IPS DF 4.7 (cell line): Measurements from ENCODE around the gene ULK4.
"Not testable (repeated sequence)": the region's sequence is repeated elsewhere in the genome, so short reads cannot be mapped to it uniquely, and the experiment has no call there.

ENCODE experiments used
- DNase-seq: peaks from one replicate; pipeline ENCODE4 v3.0.0-alpha.2; 2013; ENCODE audit warnings: low spot score; ENCODE audit errors: extremely low read depth

ULK4 gene

DNA sequence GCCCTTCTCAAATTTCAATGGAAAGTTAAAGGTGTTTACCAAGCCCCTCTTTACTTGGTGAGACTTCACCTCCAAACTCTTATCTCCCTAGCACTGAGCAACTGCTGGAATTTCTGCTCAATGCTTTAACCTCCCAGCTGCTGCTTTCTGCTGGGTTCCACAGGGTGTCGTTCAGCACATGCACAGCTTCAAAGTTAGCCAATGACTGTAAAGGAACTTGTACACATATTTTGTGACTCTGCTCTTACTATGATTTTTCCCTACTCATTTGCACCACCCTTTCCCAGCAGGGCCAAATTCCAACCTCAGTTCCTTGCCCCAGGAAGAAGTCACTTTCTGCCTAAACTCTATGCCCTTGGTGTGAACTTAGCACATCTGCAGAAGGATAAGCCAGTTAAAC lies 89.7 kb downstream of the ULK4 start:
- DNase-seq: no peak

DNA sequence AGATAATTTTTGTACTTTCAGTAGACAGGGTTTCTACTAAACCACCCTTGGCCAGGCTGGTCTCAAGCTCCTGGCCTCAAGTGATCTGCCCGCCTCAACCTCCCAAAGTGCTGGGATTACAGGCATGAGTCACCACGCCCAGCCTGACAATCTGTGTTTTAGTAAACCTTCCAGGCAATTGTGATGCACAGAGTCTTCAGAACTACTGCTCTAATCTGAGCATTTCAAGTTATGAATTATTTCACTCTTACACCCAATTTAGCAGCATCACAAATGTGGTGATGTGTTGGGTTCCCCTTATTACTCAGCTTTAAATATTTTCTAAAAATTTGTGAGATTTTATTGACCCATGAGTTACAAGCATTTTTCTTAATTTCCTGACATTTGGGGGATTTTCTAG lies 94.4 kb downstream of the ULK4 start:
- DNase-seq: no peak

DNA sequence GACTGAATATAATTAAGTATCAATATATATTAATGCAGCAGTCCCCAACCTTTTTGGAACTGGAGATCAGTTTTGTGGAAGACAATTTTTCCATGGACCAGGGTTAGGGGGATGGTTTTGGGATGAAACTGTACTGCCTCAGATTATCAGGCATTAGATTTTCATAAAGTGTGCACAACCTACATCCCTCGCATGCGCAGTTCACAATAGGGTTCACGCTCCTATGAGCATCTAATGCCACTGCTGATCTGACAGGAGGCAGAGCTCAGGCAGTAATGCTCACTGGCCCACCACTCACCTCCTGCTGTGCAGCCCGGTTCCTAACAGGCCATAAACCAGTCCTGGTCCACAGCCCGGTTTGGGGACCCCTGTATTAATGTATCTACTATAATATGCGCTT lies 95.6 kb downstream of the ULK4 start:
- DNase-seq: no peak

DNA sequence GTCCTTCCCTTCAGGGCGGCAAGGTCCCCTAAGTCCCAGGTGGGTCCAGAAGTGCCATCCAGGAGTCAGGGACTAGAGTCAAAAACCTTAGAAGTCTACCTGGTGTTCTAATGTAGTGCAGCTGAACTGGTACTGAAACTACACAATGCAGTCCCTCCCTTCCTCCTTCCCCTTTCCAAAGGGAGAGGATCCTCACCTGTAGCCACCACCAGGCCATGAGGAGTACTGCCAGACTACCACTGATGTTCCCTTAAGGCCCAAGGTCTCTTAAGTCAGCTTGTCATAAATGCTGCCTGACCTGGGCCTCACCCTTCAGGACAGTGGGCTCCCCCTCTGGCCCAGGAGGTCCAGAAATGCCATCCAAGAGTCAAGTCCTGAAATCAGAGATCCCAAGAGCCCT lies 98.9 kb downstream of the ULK4 start:
- peak; percentile 3 for DNase-seq

DNA sequence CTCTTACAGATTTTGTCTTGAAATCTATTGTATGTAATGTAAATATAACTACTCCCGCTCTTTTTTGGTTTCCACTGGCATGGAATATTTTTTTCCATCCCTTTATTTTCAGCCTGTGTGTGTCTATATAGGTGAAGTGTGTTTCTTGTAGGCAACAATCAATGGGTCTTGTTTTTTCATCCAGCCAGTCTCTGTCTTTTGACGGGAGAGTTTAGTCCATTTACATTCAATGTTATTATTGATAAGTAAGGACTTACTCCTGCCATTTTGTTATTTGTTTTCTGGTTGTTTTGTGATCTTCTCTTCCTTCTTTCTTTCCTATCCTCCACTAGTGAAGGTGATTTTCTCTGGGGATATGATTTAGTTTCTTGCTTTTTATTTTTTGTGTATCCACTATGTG lies 101.4 kb downstream of the ULK4 start:
- DNase-seq: not testable (repeated sequence)

DNA sequence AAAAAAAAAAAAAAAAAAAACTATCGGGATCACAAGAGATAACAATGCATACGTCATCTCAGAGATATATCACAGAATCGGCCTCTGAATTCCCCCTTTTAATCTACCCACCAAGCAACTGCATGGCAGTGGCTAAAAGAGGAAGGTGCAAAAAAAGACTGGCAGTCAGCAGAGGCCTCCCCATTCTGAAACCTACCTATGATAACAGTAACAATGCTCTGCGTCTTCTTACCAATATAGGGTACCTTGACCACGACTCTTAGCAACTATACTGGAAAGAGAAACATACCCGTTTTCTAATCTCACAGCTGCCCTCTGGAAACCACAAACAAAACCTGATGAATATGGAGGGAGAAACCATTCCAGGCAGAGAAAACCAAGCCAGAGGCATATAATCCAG lies 106.9 kb downstream of the ULK4 start:
- no peak for DNase-seq

DNA sequence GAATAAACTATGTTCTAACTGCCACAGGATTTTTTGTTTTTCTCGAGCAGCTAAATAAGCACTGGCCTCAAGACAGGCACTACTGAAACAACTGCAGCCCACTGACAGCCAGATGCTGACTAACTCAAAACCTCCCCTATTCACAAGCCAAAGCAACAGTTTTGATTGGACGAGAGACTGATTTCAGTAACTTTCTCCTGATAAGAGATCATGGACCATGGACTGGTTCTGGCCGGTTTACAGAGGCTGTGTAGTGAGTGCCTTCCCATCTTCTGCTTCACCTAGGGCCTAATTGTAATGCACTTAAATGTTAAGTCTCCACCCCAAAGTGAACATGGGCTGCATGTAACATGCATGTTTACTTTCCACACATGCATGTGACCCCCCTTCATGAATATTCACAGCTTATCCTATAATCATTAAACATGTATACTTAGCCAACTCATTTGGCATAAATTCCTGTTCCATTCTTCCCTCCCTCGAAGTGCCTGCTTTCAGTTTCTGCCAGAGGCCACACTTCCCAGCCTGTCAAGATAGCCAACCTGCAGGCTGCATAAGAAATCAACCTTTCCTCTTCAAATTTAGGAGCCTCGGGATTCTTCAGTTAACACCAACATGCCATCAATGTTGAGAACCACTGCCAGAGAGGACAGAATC lies 108.2 kb downstream of the ULK4 start:
- no peak for DNase-seq

DNA sequence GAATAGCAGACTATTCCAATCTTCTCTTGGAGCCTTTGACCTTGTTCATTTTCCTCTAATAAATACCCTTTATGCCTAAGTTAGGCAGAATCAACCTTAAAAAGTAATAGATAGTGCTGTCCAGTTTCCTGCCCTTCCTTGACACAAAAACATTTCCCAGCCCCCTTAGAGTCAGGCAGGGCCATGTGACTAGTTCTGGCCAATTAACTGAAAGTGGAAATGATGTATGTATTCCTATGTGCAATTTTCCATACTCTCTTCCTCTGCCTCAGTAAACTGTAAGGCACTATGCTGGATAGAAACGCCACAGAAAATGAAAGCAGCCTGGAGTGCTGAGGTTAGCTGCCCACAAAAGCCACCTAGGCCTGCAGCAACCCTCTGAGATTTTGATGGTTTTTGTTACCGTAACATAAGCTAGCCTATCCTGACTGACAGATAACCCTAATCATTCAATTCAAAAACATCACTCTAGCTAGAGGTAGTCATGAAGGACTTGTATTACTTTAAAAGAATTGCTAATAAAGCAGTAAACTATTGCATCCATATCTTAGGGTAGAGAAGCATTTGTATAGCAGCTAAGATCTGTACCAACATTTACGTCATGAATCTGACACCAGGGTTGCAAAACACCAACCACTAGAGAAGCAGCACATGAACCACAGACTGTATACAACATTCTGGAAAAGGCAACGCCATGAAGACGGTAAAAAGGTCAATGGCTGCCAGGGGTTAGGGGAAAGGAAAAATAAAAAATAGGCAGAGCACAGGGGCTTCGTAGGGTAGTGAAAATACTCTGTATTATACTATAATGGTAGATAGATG lies 112.9 kb downstream of the ULK4 start:
- DNase-seq: no peak

DNA sequence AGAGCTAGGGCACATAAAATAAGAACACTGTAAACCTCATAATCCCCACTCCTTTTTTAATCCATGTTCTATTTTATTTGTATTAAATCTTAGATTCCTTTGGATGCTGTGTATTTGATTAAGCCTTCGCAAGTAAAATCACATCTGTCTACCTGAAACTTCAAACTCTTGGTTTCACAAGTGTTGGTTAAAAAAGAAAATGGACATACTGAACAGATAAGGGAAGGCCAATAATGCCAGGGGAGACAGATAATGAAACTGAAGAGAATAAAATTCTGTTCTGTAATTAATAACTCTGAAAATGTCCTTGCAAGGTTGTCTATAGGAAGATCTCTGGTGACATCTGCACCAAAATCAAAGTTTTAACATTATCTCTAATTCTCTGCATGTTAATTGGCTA lies 114.2 kb downstream of the ULK4 start:
- no peak for DNase-seq

DNA sequence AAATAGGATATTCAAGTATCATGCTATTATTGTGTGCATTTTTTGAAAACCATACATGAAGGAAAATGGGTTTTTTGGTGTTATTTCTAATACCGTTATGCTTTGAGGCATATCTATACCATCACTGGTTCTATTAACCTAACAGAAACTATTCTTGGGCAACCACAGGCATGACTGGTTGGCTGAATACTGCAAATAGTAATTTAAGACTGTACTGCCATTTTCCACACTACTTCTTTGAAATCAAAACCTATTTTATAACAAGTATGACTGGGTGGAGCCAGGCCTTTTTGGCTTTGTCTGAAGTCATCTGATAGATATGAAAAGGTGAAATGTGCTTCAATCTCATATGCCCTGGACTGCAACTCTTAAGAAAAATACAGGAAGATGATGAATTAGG lies 115.1 kb downstream of the ULK4 start:
- no peak for DNase-seq

DNA sequence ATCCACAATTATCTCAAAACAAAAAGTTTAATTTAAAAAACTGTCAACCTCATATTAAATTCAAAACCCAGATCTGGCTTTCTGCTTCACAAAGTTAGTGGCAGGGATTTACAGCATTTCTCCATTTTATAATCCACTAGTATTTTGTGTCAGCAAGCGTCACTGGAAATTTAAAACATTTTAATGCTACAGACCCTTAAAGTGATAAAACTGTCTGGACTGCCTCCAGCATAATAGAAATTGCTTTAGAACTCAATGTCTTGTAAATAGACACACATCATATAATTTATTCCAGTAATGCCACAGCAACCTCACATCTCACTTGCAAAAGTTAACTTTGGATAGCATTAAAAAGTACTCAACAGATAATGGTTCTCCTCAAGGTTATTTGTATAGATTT lies 116.1 kb downstream of the ULK4 start:
- no peak for DNase-seq

DNA sequence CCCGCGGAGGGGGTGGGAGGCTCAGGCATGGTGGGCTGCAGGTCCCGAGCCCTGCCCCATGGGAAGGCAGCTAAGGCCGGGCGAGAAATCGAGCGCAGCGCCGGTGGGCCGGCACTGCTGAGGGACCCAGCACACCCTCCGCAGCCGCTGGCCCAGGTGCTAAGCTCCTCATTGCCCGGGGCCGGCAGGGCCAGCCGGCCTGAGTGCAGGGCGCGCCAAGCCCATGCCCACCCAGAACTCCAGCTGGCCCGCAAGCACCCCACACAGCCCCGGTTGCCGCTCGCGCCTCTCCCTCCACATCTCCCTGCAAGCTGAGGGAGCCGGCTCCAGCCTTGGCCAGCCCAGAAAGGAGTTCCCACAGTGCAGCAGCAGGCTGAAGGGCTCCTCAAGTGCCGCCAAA lies 117.6 kb downstream of the ULK4 start:
- DNase-seq: not testable (repeated sequence)

DNA sequence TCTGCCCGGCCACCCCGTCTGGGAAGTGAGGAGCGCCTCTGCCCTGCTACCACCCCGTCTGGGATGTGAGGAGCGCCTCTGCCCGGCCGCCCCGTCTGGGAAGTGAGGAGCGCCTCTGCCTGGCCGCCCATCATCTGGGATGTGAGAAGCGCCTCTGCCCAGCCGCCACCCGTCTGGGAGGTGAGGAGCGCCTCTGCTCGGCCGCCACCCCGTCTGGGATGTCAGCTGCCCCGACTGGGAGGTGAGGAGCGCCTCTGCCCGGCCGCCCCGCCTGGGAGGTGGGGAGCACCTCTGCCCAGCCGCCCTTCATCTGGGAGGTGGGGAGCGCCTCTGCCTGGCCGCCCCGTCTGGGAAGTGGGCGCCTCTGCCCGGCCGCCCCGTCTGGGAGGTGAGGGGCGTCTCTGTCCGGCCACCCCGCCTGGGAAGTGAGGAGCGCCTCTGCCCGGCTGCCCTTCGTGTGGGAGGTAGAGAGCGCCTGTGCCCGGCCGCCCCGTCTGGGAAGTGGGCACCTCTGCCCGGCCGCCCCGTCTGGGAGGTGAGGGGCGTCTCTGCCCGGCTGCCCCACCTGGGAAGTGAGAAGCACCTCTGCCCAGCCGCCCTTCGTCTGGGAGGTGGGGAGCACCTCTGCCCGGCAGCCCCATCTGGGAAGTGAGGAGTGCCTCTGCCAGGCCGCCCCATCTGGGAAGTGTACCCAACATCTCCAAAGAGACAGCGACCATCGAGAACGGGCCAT lies 120.8 kb downstream of the ULK4 start:
- DNase-seq: not testable (repeated sequence)

DNA sequence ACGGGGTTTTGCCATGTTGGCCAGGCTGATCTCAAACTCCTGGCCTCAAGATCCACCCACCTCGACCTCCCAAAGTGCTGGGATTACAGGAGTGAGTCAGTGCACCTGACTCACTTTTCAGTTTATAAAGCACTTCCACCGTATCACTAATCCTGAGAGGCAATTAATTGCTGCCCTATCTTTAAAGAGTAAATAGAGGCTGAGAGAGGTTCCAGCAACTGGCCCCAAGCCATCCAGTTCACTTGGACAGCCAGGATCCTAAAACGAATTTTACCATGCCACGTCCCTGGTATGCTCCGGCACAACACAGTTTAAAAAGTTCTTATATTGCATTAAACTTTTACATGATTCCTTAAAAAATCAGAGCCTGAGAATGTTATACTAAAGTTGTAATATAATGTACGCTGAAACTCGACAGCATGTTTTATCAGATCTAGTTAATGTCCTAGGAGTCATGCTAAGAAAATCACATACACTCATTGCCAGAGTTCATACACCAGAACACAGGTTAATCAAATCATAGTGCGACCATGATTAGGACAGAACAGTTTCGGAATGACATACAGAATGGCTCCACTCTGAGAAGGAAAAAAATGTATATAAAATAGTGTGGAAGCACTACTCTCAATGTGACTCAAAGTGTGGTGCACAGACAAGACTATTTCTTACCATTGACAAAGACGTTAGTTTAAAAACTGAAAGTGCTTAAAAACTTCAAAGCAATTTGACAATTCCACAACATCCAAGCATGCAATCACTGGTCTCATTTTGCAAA lies 125.4 kb downstream of the ULK4 start:
- no peak for DNase-seq

DNA sequence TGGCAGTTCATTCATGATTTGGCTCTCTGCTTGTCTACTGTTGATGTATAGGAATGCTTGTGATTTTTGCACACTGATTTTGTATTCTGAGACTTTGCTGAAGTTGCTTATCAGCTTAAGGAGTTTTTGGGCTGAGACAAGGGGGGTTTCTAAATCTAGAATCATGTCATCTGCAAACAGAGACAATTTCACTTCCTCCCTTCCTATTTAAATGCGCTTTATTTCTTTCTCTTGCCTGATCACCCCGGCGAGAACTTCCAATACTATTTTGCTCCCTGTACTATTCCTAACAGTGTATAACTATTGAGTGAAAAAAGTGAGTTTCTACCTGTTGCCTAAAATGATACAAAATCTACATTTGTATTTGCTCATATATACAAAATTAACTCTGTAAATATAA lies 128.3 kb downstream of the ULK4 start:
- no peak for DNase-seq

DNA sequence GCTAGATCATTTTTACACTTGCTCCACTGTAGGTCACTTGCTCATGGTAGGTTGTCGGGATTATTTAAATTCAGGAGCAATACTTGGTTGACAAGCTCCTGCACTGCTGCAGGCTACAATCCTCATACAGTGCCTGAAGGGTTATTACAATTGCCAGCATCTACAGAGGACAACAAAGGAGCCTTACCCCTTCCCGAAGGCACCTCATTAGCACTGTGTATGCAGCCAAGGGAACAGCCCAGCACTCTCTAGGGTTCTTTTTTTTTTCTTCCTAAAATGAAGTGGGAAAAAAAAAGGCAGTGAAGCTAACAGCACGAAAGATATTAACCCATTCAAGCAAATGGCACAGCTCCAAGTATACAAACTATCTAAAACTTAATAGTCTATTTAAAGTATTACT lies 142.7 kb downstream of the ULK4 start:
- DNase-seq: no peak

DNA sequence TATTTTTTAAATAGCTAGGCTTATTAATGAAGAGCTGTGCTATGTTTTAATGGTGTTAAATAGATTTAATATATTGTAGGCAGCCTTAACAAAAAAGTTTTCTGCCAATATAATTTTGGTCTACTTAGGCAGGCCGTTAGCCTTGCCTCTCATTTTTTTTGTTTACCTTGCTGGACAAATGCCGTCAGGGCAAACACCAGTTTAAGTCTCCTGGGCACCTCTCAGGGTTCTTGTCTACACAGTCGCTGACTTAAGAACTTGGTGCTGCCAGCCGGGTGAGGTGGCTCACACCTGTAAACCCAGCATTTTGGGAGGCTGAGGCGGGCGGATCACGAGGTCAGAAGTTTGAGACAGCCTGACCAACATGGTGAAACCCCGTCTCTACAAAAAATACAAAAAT lies 153.3 kb downstream of the ULK4 start:
- DNase-seq: no peak

DNA sequence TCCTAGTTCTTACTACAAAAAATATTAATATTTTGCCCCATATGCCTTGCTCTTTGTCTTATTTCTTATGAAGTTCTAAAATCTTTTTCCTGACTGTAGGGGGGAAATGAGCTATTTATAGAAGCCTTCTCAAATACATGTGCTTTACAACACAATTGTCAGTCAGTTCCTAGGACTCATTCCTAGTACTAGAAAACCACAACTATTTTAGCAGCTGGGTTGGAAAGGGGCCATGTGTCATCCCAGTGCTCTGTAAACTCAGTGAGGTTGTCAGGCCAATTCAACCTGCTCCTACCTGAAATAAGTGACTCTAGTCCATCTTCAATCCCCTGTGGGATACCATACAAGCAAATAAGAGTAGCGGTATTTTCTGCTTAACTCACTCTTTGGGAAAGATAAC lies 153.8 kb downstream of the ULK4 start:
- DNase-seq: no peak

DNA sequence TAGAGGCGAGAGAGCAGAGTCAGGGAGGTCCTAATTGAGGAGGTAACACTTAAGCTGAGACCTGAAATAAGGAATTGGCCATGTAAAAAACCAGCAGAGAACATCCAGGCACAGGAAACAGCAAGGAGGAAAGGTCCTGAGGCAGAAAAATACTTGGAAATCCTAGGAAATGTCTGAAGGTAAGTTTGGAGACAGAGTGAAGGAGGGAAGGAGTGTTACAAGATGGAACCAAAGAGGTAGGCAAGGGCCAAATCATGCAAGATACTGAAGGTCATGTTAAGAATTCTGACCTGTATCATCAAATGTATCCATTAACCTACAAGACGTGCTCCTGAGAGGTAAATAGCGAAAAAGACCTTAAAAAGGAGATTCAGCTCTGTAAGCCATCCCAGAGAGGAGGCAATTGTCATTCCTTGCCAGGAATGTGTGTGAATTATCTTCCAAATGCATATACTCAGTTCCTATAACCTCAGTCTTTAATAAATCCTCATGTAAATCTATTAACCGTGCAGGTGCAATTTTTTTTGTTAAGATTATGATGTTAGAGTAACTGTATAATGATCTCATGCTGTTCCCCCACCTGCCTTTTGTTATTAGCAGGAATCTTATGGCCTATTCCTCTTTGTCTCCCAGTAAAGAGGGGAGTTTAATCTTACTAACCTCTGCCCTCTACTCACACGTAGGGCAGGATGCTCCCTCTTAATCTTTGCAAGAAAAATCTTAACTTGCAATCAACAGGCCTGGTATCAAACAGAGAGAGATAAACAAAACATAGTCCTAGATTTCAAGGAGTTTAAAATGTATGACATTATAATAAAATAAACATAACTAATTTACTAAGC lies 166.9 kb downstream of the ULK4 start:
- DNase-seq: peak; percentile 7

DNA sequence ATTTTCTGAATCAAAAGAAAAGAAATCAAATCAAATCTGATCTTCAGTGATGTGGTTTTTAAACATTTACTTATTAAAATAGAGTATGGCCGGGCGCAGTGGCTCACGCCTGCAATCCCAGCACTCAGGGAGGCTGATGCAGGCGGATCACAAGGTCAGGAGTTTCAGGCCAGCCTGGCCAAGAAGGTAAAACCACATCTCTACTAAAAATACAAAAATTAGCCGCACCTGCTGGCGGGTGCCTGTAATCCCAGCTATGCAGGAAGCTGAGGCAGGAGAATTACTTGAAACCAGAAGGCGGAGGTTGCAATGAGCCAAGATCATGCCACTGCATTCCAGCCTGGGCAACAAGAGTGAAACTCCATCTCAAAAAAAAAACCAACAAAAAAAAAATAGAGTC lies 169.1 kb downstream of the ULK4 start:
- no peak for DNase-seq

DNA sequence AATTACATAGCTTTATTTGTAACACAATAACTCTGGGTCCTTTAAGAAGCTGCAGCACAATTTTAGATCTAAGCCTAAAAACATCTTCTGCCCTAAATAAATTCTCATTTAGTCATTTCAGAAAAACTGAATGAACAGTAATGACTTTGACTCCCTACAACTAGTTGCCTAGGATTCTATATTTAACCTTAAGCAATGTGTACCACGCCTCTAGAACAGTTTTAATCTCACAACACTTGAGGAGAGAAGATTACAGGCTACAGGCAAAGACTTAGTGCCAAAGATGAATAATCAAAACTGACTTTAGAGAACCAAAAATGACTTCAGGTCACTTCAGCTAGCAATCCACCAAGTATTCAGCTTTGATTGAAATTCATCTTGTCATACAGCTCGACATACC lies 192.8 kb downstream of the ULK4 start:
- DNase-seq: no peak
